GM23248 (cell line): ENCODE results near the gene LRFN2. TPM values are rescaled to one million over a fixed set of nuclear protein-coding genes. Genes with fewer than 3 reads are reported as not detected.

ENCODE experiments used
- DNase-seq: peaks from one replicate; pipeline ENCODE4 v3.0.0-alpha.2; 2015
- H2AFZ ChIP-seq: fragments of 200-600 bp; sonication (generic); 2 replicates; pipeline ENCODE4 v1.6.1; 2016; ENCODE audit warnings: antibody characterized with exemption
- H3F3A ChIP-seq: fragments of 200-600 bp; sonication (generic); 2 replicates; pipeline ENCODE4 v1.6.1; 2016; ENCODE audit warnings: mild to moderate bottlenecking, antibody characterized with exemption, mixed run types; ENCODE audit not compliant: insufficient read depth
- H3K27ac ChIP-seq: fragments of 200-600 bp; sonication (generic); 2 replicates; pipeline ENCODE4 v1.5.1; 2016; ENCODE audit warnings: mild to moderate bottlenecking
- H3K27me3 ChIP-seq: fragments of 200-600 bp; sonication (generic); replicated peaks from 2 replicates; pipeline ENCODE4 v1.6.1; 2016; ENCODE audit warnings: mild to moderate bottlenecking; ENCODE audit not compliant: insufficient read depth
- H3K36me3 ChIP-seq: fragments of 200-600 bp; sonication (generic); 2 replicates; pipeline ENCODE4 v1.6.1; 2016; ENCODE audit warnings: low read depth, mild to moderate bottlenecking
- H3K4me1 ChIP-seq: fragments of 200-600 bp; sonication (generic); 2 replicates; pipeline ENCODE4 v1.6.1; 2016; ENCODE audit warnings: mild to moderate bottlenecking; ENCODE audit not compliant: insufficient read depth
- H3K4me2 ChIP-seq: fragments of 200-600 bp; sonication (generic); one replicate; pipeline ENCODE4 v1.6.1; 2016; ENCODE audit warnings: mild to moderate bottlenecking; ENCODE audit not compliant: unreplicated experiment
- H3K4me3 ChIP-seq: fragments of 200-600 bp; sonication (generic); 2 replicates; pipeline ENCODE4 v1.5.1; 2016; ENCODE audit warnings: mild to moderate bottlenecking
- H3K79me2 ChIP-seq: fragments of 200-600 bp; sonication (generic); 2 replicates; pipeline ENCODE4 v1.6.1; 2016; ENCODE audit warnings: mild to moderate bottlenecking; ENCODE audit not compliant: insufficient read depth
- H3K9ac ChIP-seq: fragments of 200-600 bp; sonication (generic); 2 replicates; pipeline ENCODE4 v1.6.1; 2016; ENCODE audit warnings: mild to moderate bottlenecking
- H3K9me2 ChIP-seq: fragments of 200-600 bp; sonication (generic); 2 replicates; pipeline ENCODE4 v1.6.1; 2016; ENCODE audit warnings: mixed run types, mild to moderate bottlenecking, moderate library complexity; ENCODE audit not compliant: insufficient read depth
- H3K9me3 ChIP-seq: fragments of 200-600 bp; sonication (generic); one replicate; pipeline ENCODE4 v1.6.1; 2017; ENCODE audit warnings: low read depth
- H4K20me1 ChIP-seq: fragments of 200-600 bp; sonication (generic); 2 replicates; pipeline ENCODE4 v1.6.0; 2016; ENCODE audit not compliant: insufficient read depth
- EZH2 ChIP-seq: fragments of 200-600 bp; sonication (generic); IDR thresholded peaks from 2 replicates; pipeline ENCODE4 v1.6.1; 2018; ENCODE audit warnings: antibody characterized with exemption, mild to moderate bottlenecking; ENCODE audit not compliant: insufficient read depth, poor library complexity, severe bottlenecking
- EZH2phosphoT487 ChIP-seq: fragments of 200-600 bp; sonication (generic); IDR thresholded peaks from 2 replicates; pipeline ENCODE4 v1.6.1; 2018; ENCODE audit warnings: antibody characterized with exemption, moderate library complexity, mild to moderate bottlenecking, low read depth; ENCODE audit not compliant: insufficient read depth
- WGBS, 2 experiments: methylation state at CpG; one replicate each; pipeline ENCODE4 v1.1.6; 2015 to 2017; ENCODE audit warnings: low lambda C conversion rate in 2 of 2, low coverage in 1 of 2; ENCODE audit errors: missing lambda C conversion rate in 2 of 2; 5-methylcytosine and 5-hydroxymethylcytosine counted together
- in situ Hi-C: fragments of 300-500 bp; cut with MboI; formaldehyde crosslinking; loops from 2 replicates; pipeline ENCODE4 v1.15.0; 2020
- polyA plus RNA-seq: library from polyadenylated mRNA; unstranded; fragments of >200 nt; fragmentation: Nextera tagmentation; extraction: Ambion mirVana; gene quantifications from 2 replicates; pipeline ENCODE4 v1.2.1, GENCODE V29; 2016
- total RNA-seq: library from RNA; depleted of rRNA; stranded (reverse); fragments of >200 nt; shearing (Covaris generic); gene quantifications from 2 replicates; pipeline ENCODE4 v1.2.3, GENCODE V29; 2014

LRFN2 gene
- total and polyA plus RNA-seq, 2 experiments from 2014 or later, result not detected

GRCh38 chr6:40390144-40390800 is 196.9 kb downstream of the LRFN2 start:
- TF ChIP-seq EZH2phosphoT487 (no peak), EZH2 (no peak)
- no peaks in the 10 kb centered on the region for H3K4me1 ChIP-seq
- H3K79me2 ChIP-seq, result no peaks in the 10 kb centered on the region
- H3K27me3 ChIP-seq, result no peaks in the 10 kb centered on the region; the same call in 1 of the 2 replicates
- WGBS, 2 experiments, result 40 to 45% methylated on average over 4 of the region's 4 CpGs
- no peaks in the 10 kb centered on the region for H3K36me3 ChIP-seq
- H3K9me2 ChIP-seq, result no peaks in the 10 kb centered on the region
- no peak overlapping the region for H3K4me2 ChIP-seq
- no peak overlapping the region for H3K27ac ChIP-seq
- in situ Hi-C loops, result no loop called here
- no peaks in the 10 kb centered on the region for H4K20me1 ChIP-seq
- no peak for DNase-seq
- no peaks in the 10 kb centered on the region for H3F3A ChIP-seq
- H3K9me3 ChIP-seq, result no peaks in the 10 kb centered on the region
- H2AFZ ChIP-seq, result no peak overlapping the region
- no peak overlapping the region for H3K4me3 ChIP-seq
- H3K9ac ChIP-seq, result no peak overlapping the region

GRCh38 chr6:40389254-40389653 is 197.9 kb downstream of the LRFN2 start:
- Histone ChIP-seq H3K36me3 (no peaks in the 10 kb centered on the region), H3K9me2 (no peaks in the 10 kb centered on the region), H3K9ac (no peak overlapping the region), H3K79me2 (no peaks in the 10 kb centered on the region), H3K27ac (no peak overlapping the region), H3K4me1 (no peaks in the 10 kb centered on the region), H3K9me3 (no peaks in the 10 kb centered on the region), H3K4me3 (no peak overlapping the region), H2AFZ (no peak overlapping the region), H3K4me2 (no peak overlapping the region), H3K27me3 (no peaks in the 10 kb centered on the region; the same call in 1 of the 2 replicates), H3F3A (no peaks in the 10 kb centered on the region), H4K20me1 (no peaks in the 10 kb centered on the region)
- in situ Hi-C loops, result no loop called here
- TF ChIP-seq EZH2 (no peak), EZH2phosphoT487 (no peak)
- no peak for DNase-seq
- WGBS, 2 experiments, result 66 to 74% methylated on average over 4 of the region's 4 CpGs

- Histone ChIP-seq H3K79me2 (no peaks in the 10 kb centered on the region), H3K9me3 (no peaks in the 10 kb centered on the region), H3K4me3 (no peak overlapping the region), H3K4me1 (no peaks in the 10 kb centered on the region), H3K4me2 (no peak overlapping the region), H3K36me3 (no peaks in the 10 kb centered on the region), H3K9ac (no peak overlapping the region), H4K20me1 (no peaks in the 10 kb centered on the region), H3K27ac (no peak overlapping the region), H2AFZ (no peak overlapping the region), H3F3A (no peaks in the 10 kb centered on the region), H3K9me2 (no peaks in the 10 kb centered on the region), H3K27me3 (no peaks in the 10 kb centered on the region; the same call in 1 of the 2 replicates)
- in situ Hi-C loops, result no loop called here
- 56 to 57% methylated on average over 3 to 5 of the region's 5 CpGs for WGBS, 2 experiments
- no peak for DNase-seq
- TF ChIP-seq EZH2, result no peak
- no peak for TF ChIP-seq EZH2phosphoT487
Measured at GRCh38 chr6:40387871-40388264, 199.3 kb downstream of the LRFN2 start.

GRCh38 chr6:40387127-40387870 is 199.9 kb downstream of the LRFN2 start:
- Histone ChIP-seq H3K4me2 (no peak overlapping the region), H3K79me2 (no peaks in the 10 kb centered on the region), H3K4me3 (no peak overlapping the region), H3K9ac (no peak overlapping the region), H4K20me1 (no peaks in the 10 kb centered on the region), H3K27me3 (no peaks in the 10 kb centered on the region; the same call in 1 of the 2 replicates), H3K9me3 (no peaks in the 10 kb centered on the region), H3K36me3 (no peaks in the 10 kb centered on the region), H3K9me2 (no peaks in the 10 kb centered on the region), H3K4me1 (no peaks in the 10 kb centered on the region), H2AFZ (no peak overlapping the region), H3F3A (no peaks in the 10 kb centered on the region), H3K27ac (no peak overlapping the region)
- 15% methylated on average over 4 of the region's 4 CpGs for WGBS, 2 experiments
- in situ Hi-C loops, result no loop called here
- DNase-seq, result no peak
- TF ChIP-seq EZH2phosphoT487, result no peak
- TF ChIP-seq EZH2, result no peak
